Astrocyte of the spinal cord (primary cell): ENCODE results near the gene MAGI2.

ENCODE experiments used
- DNase-seq: peaks from one replicate; pipeline ENCODE4 v3.0.0; 2011; ENCODE audit warnings: low read depth, low spot score
- H3K4me3 ChIP-seq: 2 replicates; pipeline ENCODE4 v1.5.1; 2011; ENCODE audit warnings: low read depth, mild to moderate bottlenecking, low read length, moderate library complexity
- CTCF ChIP-seq: IDR thresholded peaks from 2 replicates; pipeline ENCODE4 v1.5.1; 2012; ENCODE audit warnings: low read depth, mild to moderate bottlenecking, low read length, inconsistent platforms
- in situ Hi-C: cut with HindIII; loops from 2 replicates; pipeline ENCODE4 v1.10.0; 2017; ENCODE audit warnings: low sequenced_read_pairs

Gene MAGI2

DNA sequence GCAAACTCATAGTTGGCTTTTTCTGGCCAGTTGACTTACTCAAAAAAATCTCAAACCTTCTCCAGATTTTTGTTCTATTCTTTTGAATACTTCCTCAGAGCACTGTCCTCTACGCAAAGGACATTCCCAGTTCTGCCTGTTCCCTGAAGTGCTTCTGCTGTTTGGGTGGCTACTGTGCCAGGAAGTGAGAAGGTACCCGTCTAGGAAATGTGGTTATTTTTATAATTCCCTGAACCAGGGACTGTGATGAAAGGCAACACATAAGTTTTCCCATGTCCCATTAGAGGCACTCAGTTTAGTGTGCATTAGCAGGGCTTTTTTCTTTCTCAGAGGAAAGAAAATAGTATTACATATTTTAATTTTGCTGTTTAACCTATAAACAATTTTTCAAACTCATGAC, 1284.6 kb downstream of the MAGI2 start:
- in situ Hi-C loops: no loop called here
- DNase-seq: no peak
- H3K4me3 ChIP-seq: no peak overlapping the region
- TF ChIP-seq CTCF: no peak

- TF ChIP-seq CTCF: no peak
- no peak for DNase-seq
- in situ Hi-C loops: no loop called here
- H3K4me3 ChIP-seq: no peak overlapping the region
These were observed 1285.6 kb downstream of the MAGI2 start for GRCh38 chr7:78167860-78168259.

GRCh38 chr7:78165854-78166253, 1287.6 kb downstream of the MAGI2 start:
- no peak for TF ChIP-seq CTCF
- in situ Hi-C loops: no loop called here
- no peak for DNase-seq
- H3K4me3 ChIP-seq: no peak overlapping the region

DNA sequence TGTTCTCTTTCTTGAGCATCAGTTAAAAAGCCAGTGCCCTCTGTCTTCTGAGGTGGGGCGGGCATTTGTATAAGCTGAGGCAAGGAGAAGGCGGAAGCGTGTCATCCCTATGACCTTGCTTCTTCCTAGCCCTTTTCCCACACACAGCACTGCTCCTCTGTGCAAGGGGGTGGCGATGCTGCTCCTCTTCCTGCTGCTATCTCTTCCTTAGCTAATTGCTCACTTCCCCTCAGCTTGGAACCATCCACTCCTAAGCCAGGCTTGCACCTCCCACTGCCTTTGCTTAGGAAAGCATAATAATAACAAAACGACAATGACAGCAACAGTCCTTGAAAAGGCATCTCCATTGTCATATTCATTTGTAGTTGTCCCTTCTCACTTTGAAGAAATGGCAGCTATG, 1288.0 kb downstream of the MAGI2 start:
- in situ Hi-C loops: no loop called here
- H3K4me3 ChIP-seq: no peak overlapping the region
- no peak for TF ChIP-seq CTCF
- no peak for DNase-seq

DNA sequence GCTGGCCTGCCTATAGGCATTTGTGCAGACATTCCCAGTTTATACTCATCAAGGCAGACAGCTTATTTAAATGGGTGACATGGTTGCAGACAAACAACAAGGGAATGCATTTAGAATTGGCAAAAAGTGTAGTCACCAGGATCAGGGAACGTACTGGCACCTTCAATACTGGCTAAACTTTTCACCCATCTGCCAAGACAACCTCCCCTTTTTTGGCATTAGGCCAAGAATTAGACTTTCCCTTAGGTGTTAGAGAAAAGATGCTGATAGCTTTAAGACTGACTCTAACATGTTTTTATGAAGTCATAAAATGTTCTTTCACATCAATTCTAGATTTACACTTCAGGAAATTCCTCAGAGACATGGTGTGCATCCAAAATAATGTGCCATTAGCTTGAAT, 1289.0 kb downstream of the MAGI2 start:
- no peak overlapping the region for H3K4me3 ChIP-seq
- TF ChIP-seq CTCF: no peak
- in situ Hi-C loops: no loop called here
- DNase-seq: no peak

DNA sequence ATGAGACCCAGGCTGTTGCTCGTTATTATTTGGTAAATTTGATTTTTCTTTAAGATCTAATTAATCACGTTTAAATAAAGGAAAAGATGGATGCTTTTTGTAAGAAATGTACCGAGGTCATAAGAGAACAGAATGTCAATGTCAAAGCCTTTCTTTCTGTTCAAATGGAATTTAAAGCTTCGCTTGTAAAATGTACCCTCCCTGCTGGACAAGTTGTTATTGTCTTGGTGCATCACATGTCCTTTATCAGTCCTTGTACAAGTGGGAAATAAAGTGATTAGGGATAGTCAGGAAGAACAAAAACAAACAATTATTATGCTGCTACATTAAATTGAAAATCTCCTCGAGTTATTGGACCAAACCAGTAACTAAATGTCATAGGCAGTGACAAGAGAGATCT, 1291.7 kb downstream of the MAGI2 start:
- no peak for TF ChIP-seq CTCF
- H3K4me3 ChIP-seq: no peak overlapping the region
- no peak for DNase-seq
- in situ Hi-C loops: no loop called here

DNA sequence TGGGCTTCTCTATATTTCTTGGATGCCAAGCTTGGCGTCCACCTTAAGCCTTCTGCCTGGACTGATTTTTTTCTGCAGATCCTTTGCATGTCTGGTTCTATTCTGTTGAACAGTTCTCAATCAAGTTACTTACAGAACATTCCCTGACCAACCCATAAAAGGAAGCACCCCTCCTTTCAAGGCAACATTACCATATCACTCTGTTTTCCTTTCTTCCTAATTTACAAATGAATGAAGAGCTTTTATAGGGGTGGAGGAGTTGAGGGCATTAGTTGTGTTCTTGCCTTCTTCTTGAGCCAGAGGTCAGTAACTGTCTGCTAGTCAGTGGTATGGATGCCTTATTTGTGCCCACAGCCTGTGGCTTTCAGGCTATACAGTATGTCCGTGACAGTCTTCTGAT, 1293.9 kb downstream of the MAGI2 start:
- H3K4me3 ChIP-seq: no peak overlapping the region
- in situ Hi-C loops: no loop called here
- DNase-seq: no peak
- no peak for TF ChIP-seq CTCF
